Astrocyte of the spinal cord (primary cell): ENCODE data around the gene NEDD4L.

ENCODE experiments used
- DNase-seq: peaks from one replicate; pipeline ENCODE4 v3.0.0; 2011; ENCODE audit warnings: low read depth, low spot score
- H3K4me3 ChIP-seq: 2 replicates; pipeline ENCODE4 v1.5.1; 2011; ENCODE audit warnings: low read depth, mild to moderate bottlenecking, low read length, moderate library complexity
- in situ Hi-C: cut with HindIII; loops from 2 replicates; pipeline ENCODE4 v1.10.0; 2017; ENCODE audit warnings: low sequenced_read_pairs
- TF ChIP-seq, protein P1 (sequence below): IDR thresholded peaks from 2 replicates; pipeline ENCODE4 v1.5.1; 2012; ENCODE audit warnings: low read depth, mild to moderate bottlenecking, low read length, inconsistent platforms

The NEDD4L gene

DNA sequence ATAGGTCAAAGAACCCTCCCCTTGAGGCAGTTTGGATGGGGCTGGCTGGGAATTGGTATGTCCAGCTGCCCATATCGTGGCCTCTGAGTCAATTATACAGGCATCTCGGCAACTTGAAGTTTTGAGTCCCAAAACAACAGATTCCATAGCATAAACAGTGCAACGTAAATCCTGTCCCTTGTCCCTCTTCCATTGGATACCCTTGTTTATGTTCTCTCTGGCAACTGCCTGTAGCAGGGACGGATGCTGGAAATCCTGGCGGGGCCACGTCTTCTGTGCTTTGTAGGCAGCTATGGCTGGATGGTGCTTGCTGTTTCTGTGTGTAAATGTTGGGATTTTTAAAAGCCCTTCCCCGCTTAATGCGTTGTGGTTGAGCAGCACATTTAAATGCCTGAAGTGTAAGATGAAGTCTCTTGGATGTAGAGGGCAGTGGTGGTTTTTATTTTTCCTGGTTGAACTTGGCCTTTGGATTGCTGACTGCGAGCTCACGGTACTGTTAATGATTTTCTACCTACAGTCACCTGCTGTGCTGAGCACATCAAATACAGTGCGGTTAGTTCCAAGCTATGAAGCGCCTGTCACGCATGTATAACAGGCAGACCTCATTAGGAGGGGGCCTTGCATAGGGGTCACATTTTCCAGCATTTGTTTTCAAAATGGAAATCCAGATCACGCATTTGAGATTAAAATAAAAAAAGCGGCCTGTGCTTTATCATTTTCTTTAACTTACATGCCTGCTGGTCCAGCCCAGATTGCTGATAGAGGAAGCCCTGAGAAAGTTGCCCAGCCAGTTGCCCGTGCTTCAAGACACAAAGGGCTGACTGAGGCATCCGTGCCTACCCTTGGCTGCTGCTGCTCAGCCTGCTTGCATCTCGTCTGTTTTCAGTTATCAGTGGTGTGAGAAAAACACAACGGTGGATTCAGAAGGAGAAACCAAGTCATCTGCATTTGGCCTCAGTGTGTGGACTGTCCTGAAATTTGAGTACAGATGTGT lies 84.7 kb downstream of the NEDD4L start:
- in situ Hi-C loops = no loop called here
- no peak overlapping the region for H3K4me3 ChIP-seq
- TF ChIP-seq, protein P1, sequence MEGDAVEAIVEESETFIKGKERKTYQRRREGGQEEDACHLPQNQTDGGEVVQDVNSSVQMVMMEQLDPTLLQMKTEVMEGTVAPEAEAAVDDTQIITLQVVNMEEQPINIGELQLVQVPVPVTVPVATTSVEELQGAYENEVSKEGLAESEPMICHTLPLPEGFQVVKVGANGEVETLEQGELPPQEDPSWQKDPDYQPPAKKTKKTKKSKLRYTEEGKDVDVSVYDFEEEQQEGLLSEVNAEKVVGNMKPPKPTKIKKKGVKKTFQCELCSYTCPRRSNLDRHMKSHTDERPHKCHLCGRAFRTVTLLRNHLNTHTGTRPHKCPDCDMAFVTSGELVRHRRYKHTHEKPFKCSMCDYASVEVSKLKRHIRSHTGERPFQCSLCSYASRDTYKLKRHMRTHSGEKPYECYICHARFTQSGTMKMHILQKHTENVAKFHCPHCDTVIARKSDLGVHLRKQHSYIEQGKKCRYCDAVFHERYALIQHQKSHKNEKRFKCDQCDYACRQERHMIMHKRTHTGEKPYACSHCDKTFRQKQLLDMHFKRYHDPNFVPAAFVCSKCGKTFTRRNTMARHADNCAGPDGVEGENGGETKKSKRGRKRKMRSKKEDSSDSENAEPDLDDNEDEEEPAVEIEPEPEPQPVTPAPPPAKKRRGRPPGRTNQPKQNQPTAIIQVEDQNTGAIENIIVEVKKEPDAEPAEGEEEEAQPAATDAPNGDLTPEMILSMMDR = no peak
- DNase-seq = peak; percentile 2

DNA sequence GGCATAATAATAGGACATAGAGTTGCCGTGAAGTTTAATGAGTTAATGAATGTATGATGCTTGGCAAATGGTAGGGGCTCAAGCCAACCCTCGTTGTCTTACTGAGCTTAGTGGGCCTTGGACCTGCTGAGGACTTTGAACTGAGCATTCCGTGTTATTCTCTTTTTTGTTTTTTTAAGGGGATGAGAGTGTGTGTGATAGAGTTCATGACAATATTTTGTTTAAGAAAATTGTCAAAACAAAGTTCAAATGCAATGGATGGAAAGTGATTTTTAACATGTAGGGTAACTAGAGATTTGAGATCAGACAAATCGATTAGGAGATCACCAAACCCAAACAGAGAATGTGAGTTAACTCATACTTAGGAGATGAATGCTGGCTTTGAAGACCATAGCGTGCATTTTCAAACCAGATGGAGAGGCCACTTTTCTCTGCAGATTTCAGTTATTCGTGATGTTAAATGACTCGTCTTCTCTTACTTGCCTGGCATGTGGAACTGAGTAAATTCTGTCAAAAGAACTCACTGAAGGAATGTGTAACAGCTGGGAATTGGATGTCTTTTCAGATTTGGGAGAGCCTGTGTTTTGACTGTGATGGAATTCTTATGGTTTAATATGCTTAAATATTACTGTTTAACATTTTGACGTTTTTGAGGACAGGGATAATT lies 88.7 kb downstream of the NEDD4L start:
- in situ Hi-C loops = no loop called here
- DNase-seq = no peak
- TF ChIP-seq, protein P1 = no peak

DNA sequence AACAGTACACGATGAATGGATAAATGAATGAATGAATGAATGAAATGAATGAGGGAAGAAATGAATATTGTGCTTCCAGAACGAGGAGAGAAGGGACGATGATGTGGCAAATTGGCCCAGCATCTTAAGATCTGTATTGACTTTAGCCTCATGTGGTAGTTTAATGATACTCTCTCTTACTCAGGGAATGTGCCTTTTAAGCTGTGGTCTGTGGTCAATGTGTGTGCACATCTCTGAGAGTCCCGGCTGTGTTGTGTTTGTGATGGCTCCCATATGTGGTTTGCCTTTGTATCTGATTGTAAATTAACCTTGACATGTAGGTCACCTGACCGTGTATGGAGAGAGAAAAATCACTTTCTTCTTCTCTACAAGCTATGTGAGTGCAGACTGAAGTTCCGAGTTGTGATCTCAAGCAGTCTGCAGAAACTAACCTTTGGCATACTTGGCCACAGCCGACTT lies 91.2 kb downstream of the NEDD4L start:
- DNase-seq = peak; percentile 95
- H3K4me3 ChIP-seq = no peak overlapping the region
- TF ChIP-seq, protein P1 = no peak
- in situ Hi-C loops = no loop called here

More for the DNA sequence above, 88.7 kb downstream of the NEDD4L start:
- no peak overlapping the region for H3K4me3 ChIP-seq

DNA sequence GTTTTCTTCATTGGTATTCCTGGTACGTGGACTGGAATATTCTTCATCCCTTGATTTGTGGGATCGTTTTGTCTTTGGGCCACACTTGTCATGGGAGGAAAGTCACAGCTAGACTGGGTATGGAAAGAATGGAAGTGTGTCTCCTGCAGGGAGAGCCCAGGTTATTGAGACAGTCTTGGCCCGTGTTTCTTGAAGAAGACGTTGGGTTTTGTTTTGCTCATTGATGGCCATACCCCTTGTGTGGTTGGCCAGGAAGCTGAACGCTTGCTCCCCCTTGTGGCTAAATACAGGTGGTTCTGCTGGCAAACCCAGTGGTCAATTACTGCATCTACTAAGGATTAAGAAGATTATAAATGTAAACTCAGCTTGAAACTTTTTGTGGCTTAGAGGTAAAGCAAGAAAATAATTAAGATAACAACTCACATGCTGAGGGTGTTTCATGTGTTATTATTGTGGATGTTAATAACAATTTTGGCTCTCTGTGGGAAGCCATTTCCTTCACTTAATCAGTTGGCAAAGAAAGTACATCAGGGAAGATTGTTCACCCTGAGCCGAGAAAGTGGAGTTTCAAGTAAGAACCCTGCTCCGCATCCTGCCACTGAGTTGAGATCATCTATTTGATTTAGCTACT lies 91.8 kb downstream of the NEDD4L start:
- in situ Hi-C loops = no loop called here
- TF ChIP-seq, protein P1 = peak; percentile 91
- peak; percentile 80 for DNase-seq
- H3K4me3 ChIP-seq = no peak overlapping the region

DNA sequence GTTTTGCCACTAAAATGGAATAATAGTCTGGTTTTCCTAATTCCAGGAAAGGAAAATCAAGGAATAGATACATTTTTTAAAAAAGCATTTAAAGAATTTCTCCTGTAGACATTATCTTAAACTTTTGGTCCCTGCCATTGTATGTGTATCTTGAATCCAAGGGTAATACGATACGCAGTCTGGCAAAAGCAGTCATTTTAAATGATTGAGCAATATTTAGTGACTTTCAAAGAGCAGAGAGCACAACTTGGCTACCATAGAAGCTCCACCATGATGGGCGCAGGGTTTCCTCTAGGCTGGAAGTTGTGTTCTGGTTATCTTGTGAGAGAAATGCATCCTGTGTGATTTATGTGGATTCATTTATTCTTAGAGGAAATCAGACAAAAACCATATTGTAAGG lies 92.9 kb downstream of the NEDD4L start:
- in situ Hi-C loops = no loop called here
- no peak overlapping the region for H3K4me3 ChIP-seq
- TF ChIP-seq, protein P1 = no peak
- DNase-seq = no peak

DNA sequence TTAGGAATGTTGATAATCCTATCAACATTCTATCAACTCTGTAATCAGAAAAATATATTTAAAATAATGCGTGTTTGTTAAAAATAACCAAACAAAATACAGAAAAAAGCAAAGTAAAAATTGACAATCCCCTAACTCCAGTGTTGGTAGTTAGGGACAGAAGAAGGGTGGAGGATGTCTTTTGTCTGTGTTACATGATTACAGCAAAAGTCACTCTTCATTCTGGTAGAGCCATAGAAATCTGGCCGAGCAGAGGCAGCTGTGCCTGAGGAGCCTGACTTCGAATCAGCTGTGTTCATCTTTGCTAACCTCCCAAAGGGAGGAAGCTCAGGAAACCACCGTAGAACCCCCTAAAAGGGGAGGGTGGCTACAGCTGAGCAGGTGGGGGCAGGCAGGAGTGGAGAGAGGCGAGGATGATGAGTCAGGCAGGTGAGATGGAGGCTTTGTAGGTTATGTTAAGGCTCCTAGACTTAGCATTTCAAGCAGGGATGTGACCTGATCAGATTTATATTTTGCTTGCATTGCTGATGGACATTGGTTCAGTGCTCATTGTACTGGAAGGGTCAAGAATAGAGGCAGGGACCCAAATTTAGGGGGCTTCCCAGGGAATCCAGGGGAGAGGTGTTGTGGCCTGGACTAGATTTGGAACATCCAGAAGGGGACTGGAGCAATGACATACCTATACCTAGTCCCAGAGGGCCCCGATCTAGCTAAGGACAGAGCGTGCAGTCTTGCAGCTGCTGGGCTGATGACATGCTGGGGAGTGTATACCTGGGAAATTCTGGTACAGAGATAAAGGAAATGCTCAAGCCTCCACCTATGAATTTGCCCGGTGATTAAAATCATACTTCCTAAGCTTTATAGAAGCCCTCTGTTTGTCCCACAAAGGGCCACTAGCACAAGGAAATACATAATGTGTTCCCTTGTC lies 95.7 kb downstream of the NEDD4L start:
- TF ChIP-seq, protein P1 = no peak
- H3K4me3 ChIP-seq = no peak overlapping the region
- in situ Hi-C loops = no loop called here
- DNase-seq = no peak
